Smooth muscle cell (in vitro differentiated cells): ENCODE results near the gene UBTD2. TPM values are rescaled to one million over a fixed set of nuclear protein-coding genes. Genes with fewer than 3 reads are reported as not detected.
"Not testable (repeated sequence)": the region's sequence is repeated elsewhere in the genome, so short reads cannot be mapped to it uniquely, and the experiment has no call there.

Experiments
- DNase-seq: peaks from one replicate; lab custom pipeline; 2025; ENCODE audit not compliant: unreplicated experiment; lab: John Stamatoyannopoulos, UW
- H2AFZ ChIP-seq: fragments of 200-600 bp; sonication (generic); 2 replicates; pipeline ENCODE4 v1.6.0; 2016; ENCODE audit warnings: antibody characterized with exemption, low read depth, mild to moderate bottlenecking
- H3F3A ChIP-seq: fragments of 200-600 bp; sonication (generic); 2 replicates; pipeline ENCODE4 v1.6.0; 2017; ENCODE audit warnings: antibody characterized with exemption, low read depth
- H3K27ac ChIP-seq: fragments of 200-600 bp; sonication (generic); 2 replicates; pipeline ENCODE4 v1.5.1; 2016; ENCODE audit warnings: low read depth, mild to moderate bottlenecking
- H3K27me3 ChIP-seq: fragments of 200-600 bp; sonication (generic); 2 replicates; pipeline ENCODE4 v1.6.1; 2016; ENCODE audit warnings: low read depth, mild to moderate bottlenecking
- H3K36me3 ChIP-seq: fragments of 200-600 bp; sonication (generic); 2 replicates; pipeline ENCODE4 v1.5.1; 2016; ENCODE audit warnings: low read depth
- H3K4me1 ChIP-seq: fragments of 200-600 bp; sonication (generic); 2 replicates; pipeline ENCODE4 v1.5.1; 2016; ENCODE audit warnings: low read depth
- H3K4me2 ChIP-seq: fragments of 200-600 bp; sonication (generic); 2 replicates; pipeline ENCODE4 v1.6.0; 2016; ENCODE audit warnings: mild to moderate bottlenecking
- H3K4me3 ChIP-seq: fragments of 200-600 bp; sonication (generic); 2 replicates; pipeline ENCODE4 v1.5.1; 2016; ENCODE audit warnings: mild to moderate bottlenecking
- H3K79me2 ChIP-seq: fragments of 200-600 bp; sonication (generic); 2 replicates; pipeline ENCODE4 v1.6.0; 2016; ENCODE audit warnings: low read depth, mild to moderate bottlenecking
- H3K9ac ChIP-seq: fragments of 200-600 bp; sonication (generic); 2 replicates; pipeline ENCODE4 v1.6.0; 2016; ENCODE audit warnings: low read depth
- H3K9me3 ChIP-seq: fragments of 200-600 bp; sonication (generic); replicated peaks from 2 replicates; pipeline ENCODE4 v1.5.1; 2016; ENCODE audit warnings: low read depth
- H4K20me1 ChIP-seq: fragments of 200-600 bp; sonication (generic); 2 replicates; pipeline ENCODE4 v1.6.0; 2016; ENCODE audit warnings: low read depth
- CTCF ChIP-seq: fragments of 200-600 bp; sonication (generic); IDR thresholded peaks from 2 replicates; pipeline ENCODE4 v1.5.1; 2017; ENCODE audit warnings: borderline replicate concordance, mild to moderate bottlenecking, antibody characterized with exemption; ENCODE audit not compliant: insufficient read depth, poor library complexity, severe bottlenecking
- WGBS: methylation state at CpG from one replicate; pipeline ENCODE4 v1.1.7; 2016; ENCODE audit warnings: low lambda C conversion rate; 5-methylcytosine and 5-hydroxymethylcytosine counted together
- polyA plus RNA-seq: library from polyadenylated mRNA; unstranded; fragments of >200 nt; fragmentation: Nextera tagmentation; extraction: Ambion mirVana; gene quantifications from 2 replicates; pipeline ENCODE4 v1.2.1, GENCODE V29; 2016
- total RNA-seq: library from RNA; depleted of rRNA; stranded (reverse); fragments of >200 nt; gene quantifications from 2 replicates; pipeline ENCODE4 v1.2.3, GENCODE V29; 2014

UBTD2 gene
- total and polyA plus RNA-seq, 2 experiments from 2014 or later: 20.8 to 38.2 TPM

GRCh38 chr5:172293745-172294342 lies 10.3 kb upstream of the UBTD2 start:
- Histone ChIP-seq H3K4me1 (no peaks in the 10 kb centered on the region), H3F3A (no peaks in the 10 kb centered on the region), H3K9me3 (no peaks in the 10 kb centered on the region), H4K20me1 (no peaks in the 10 kb centered on the region), H3K27me3 (no peaks in the 10 kb centered on the region), H2AFZ (no peak overlapping the region), H3K79me2 (no peaks in the 10 kb centered on the region), H3K4me3 (no peak overlapping the region), H3K4me2 (no peak overlapping the region), H3K36me3 (no peaks in the 10 kb centered on the region), H3K27ac (no peak overlapping the region), H3K9ac (no peak overlapping the region)
- 87% methylated on average over 2 of the region's 2 CpGs for WGBS
- DNase-seq: no peak
- TF ChIP-seq CTCF: no peak

- Histone ChIP-seq H3F3A (no peaks in the 10 kb centered on the region), H3K4me1 (no peaks in the 10 kb centered on the region), H3K9me3 (no peaks in the 10 kb centered on the region), H4K20me1 (no peaks in the 10 kb centered on the region), H3K27ac (no peak overlapping the region), H2AFZ (no peak overlapping the region), H3K4me2 (no peak overlapping the region), H3K36me3 (no peaks in the 10 kb centered on the region), H3K27me3 (no peaks in the 10 kb centered on the region), H3K4me3 (no peak overlapping the region), H3K79me2 (no peaks in the 10 kb centered on the region), H3K9ac (no peak overlapping the region)
- no peak for DNase-seq
- TF ChIP-seq CTCF: peak; percentile 85
- 56% methylated on average over 5 of the region's 5 CpGs for WGBS
Observed at GRCh38 chr5:172293054-172293744, 9.6 kb upstream of the UBTD2 start.

GRCh38 chr5:172291837-172292236 lies 8.3 kb upstream of the UBTD2 start:
- not testable (repeated sequence) for H4K20me1 ChIP-seq, H3K4me2 ChIP-seq, H3K4me1 ChIP-seq, H3K9me3 ChIP-seq, H3K36me3 ChIP-seq, H3K9ac ChIP-seq, H3K27ac ChIP-seq, H3F3A ChIP-seq, H3K79me2 ChIP-seq, DNase-seq, H3K4me3 ChIP-seq, H2AFZ ChIP-seq, H3K27me3 ChIP-seq
- 73% methylated on average over 5 of the region's 5 CpGs for whole genome bisulfite sequencing

- Histone ChIP-seq H3K4me2 (no peak overlapping the region), H4K20me1 (no peaks in the 10 kb centered on the region), H3K79me2 (no peaks in the 10 kb centered on the region), H3F3A (no peaks in the 10 kb centered on the region), H3K9me3 (no peaks in the 10 kb centered on the region), H3K9ac (no peak overlapping the region), H3K36me3 (no peaks in the 10 kb centered on the region), H3K27ac (no peak overlapping the region), H3K27me3 (no peaks in the 10 kb centered on the region), H3K4me3 (no peak overlapping the region), H2AFZ (no peak overlapping the region), H3K4me1 (peaks cover 5% of the 10 kb centered on the region)
- 100% methylated on average over 4 of the region's 4 CpGs for WGBS
- DNase-seq: no peak
- TF ChIP-seq CTCF: no peak
Observed at GRCh38 chr5:172288465-172288864, 4.9 kb upstream of the UBTD2 start.

- not testable (repeated sequence) for H2AFZ ChIP-seq, H3F3A ChIP-seq, H3K27ac ChIP-seq, H3K27me3 ChIP-seq, H3K4me3 ChIP-seq, H3K36me3 ChIP-seq, H4K20me1 ChIP-seq, H3K4me1 ChIP-seq, H3K9me3 ChIP-seq, H3K9ac ChIP-seq, H3K4me2 ChIP-seq, DNase-seq
- WGBS: 94% methylated on average over 3 of the region's 3 CpGs
- peaks cover 13% of the 10 kb centered on the region for H3K79me2 ChIP-seq
Observed at GRCh38 chr5:172287140-172287539, 3.6 kb upstream of the UBTD2 start.
